ENCODE measurements around the gene RING1.

Gene RING1

GRCh38 chr6:33172688-33173534 is 35.4 kb upstream of the RING1 start:
- DNase-seq: no peak

GRCh38 chr6:33173535-33174180 is 34.6 kb upstream of the RING1 start:
- DNase-seq: no peak

GRCh38 chr6:33174784-33175183 is 33.5 kb upstream of the RING1 start:
- DNase-seq: no peak

- DNase-seq: no peak
Measured at GRCh38 chr6:33175436-33176069, 32.7 kb upstream of the RING1 start.

GRCh38 chr6:33176906-33177305 is 31.4 kb upstream of the RING1 start:
- DNase-seq: no peak

GRCh38 chr6:33177552-33178446 is 30.5 kb upstream of the RING1 start:
- DNase-seq: no peak

- no peak for DNase-seq
Measured at GRCh38 chr6:33178755-33179475, 29.4 kb upstream of the RING1 start.

- no peak for DNase-seq
Measured at GRCh38 chr6:33181141-33181540, 27.2 kb upstream of the RING1 start.

GRCh38 chr6:33183071-33183683 is 25.1 kb upstream of the RING1 start:
- DNase-seq: no peak

GRCh38 chr6:33185190-33185589 is 23.1 kb upstream of the RING1 start:
- no peak for DNase-seq

- no peak for DNase-seq
Measured at GRCh38 chr6:33185654-33186187, 22.6 kb upstream of the RING1 start.

GRCh38 chr6:33187809-33188208 is 20.5 kb upstream of the RING1 start:
- DNase-seq: no peak

GRCh38 chr6:33189164-33189563 is 19.1 kb upstream of the RING1 start:
- DNase-seq: no peak

GRCh38 chr6:33189625-33190448 is 18.5 kb upstream of the RING1 start:
- no peak for DNase-seq

- DNase-seq: no peak
Measured at GRCh38 chr6:33190504-33191107, 17.7 kb upstream of the RING1 start.

- no peak for DNase-seq
Measured at GRCh38 chr6:33191383-33192104, 16.8 kb upstream of the RING1 start.

- DNase-seq: no peak
Measured at GRCh38 chr6:33192105-33192646, 16.1 kb upstream of the RING1 start, which contains the start of gene COL11A2. COL11A2 (minus strand) TSS chr6:33192467; CDS start chr6:33192240, 227 bp downstream.

GRCh38 chr6:33192671-33193602 is 15.4 kb upstream of the RING1 start:
- DNase-seq: no peak
